Glomerular visceral epithelial cell (primary cell): ENCODE data around the gene LMO2.
"Not testable (repeated sequence)": the region's sequence is repeated elsewhere in the genome, so short reads cannot be mapped to it uniquely, and the experiment has no call there.

Experiments used
- DNase-seq: peaks from one replicate; pipeline ENCODE4 v3.0.0-alpha.2; 2016; ENCODE audit errors: extremely low spot score

The LMO2 gene

GRCh38 chr11:33861941-33862589 is 29.8 kb downstream of the LMO2 start:
- DNase-seq = no peak

GRCh38 chr11:33861386-33861785 is 30.5 kb downstream of the LMO2 start:
- DNase-seq = no peak

GRCh38 chr11:33860926-33861325 is 30.9 kb downstream of the LMO2 start:
- peak; percentile 5 for DNase-seq

- no peak for DNase-seq
These were observed 32.6 kb downstream of the LMO2 start for GRCh38 chr11:33859306-33859705.

- DNase-seq = peak; percentile 51
These were observed 33.9 kb downstream of the LMO2 start for GRCh38 chr11:33857933-33858371.

GRCh38 chr11:33855500-33855899 is 36.4 kb downstream of the LMO2 start:
- no peak for DNase-seq

- DNase-seq = no peak
These were observed 43.0 kb downstream of the LMO2 start for GRCh38 chr11:33848717-33849390.

GRCh38 chr11:33847251-33847650 is 44.6 kb downstream of the LMO2 start:
- DNase-seq = no peak

GRCh38 chr11:33844236-33844635 is 47.6 kb downstream of the LMO2 start:
- no peak for DNase-seq

- no peak for DNase-seq
These were observed 48.9 kb downstream of the LMO2 start for GRCh38 chr11:33843018-33843417.

GRCh38 chr11:33842236-33842915 is 49.5 kb downstream of the LMO2 start:
- no peak for DNase-seq

GRCh38 chr11:33838234-33838633 is 53.6 kb downstream of the LMO2 start:
- DNase-seq = not testable (repeated sequence)

GRCh38 chr11:33837334-33837733 is 54.5 kb downstream of the LMO2 start:
- not testable (repeated sequence) for DNase-seq

GRCh38 chr11:33835143-33835878 is 56.6 kb downstream of the LMO2 start:
- peak; percentile 37 for DNase-seq

GRCh38 chr11:33832676-33833075 is 59.2 kb downstream of the LMO2 start:
- DNase-seq = no peak

- no peak for DNase-seq
These were observed 60.8 kb downstream of the LMO2 start for GRCh38 chr11:33830903-33831648.

- peak; percentile 66 for DNase-seq
These were observed 62.3 kb downstream of the LMO2 start for GRCh38 chr11:33829430-33830141.

- DNase-seq = no peak
These were observed 63.1 kb downstream of the LMO2 start for GRCh38 chr11:33828604-33829429.

- no peak for DNase-seq
These were observed 64.7 kb downstream of the LMO2 start for GRCh38 chr11:33827206-33827605.
